Stimulated activated CD8-positive, alpha-beta memory T cell treated with anti-CD3 and anti-CD28 coated beads, Interleukin-7, amount 100 ng/mL, for 4 hours (primary cell): Measurements from ENCODE around the gene CEMIP2.

Source experiments
- DNase-seq, 2 donors: peaks; one replicate each; pipeline ENCODE4 v3.0.0-alpha.2; 2020; ENCODE audit warnings: low read depth in 2 of 2

The CEMIP2 gene

DNA sequence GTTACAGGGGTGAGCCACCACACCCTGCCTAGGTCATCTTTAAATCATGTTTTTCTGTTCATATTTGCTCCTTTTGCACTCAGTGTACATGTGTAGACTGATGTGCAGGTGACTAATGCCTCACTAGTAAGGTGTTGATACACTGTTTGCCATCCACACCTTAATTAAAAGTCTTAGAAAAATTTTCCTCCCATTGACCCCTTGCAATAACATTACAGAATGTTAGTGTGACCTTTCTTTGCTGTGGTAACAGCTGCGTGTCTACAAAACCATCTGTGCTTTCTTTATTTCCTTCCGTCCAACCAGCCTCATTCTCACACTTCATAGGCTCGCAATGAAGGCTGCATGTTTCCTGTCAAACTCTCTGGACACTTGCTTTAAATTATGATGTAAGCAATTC lies 6.6 kb upstream of the CEMIP2 start:
- DNase-seq: no peak

DNA sequence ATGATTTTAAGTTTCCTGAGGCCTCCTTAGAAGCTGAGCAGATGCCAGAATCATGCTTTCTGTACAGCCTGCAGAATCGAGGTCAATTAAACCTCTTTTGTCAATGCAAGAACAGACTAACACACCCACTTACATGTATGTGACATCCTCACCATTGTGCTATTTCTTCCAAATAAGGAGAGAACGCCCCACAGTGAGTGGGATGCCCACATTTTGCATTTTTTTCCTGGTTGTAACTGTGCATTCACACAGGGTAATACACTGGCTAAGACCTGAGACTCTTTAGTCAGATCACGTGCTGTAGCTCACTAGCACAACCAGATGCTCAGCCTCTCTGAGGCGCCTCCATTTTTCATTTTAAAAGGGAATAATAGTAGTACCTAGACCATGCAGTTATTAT lies 4.4 kb upstream of the CEMIP2 start:
- DNase-seq: no peak

DNA sequence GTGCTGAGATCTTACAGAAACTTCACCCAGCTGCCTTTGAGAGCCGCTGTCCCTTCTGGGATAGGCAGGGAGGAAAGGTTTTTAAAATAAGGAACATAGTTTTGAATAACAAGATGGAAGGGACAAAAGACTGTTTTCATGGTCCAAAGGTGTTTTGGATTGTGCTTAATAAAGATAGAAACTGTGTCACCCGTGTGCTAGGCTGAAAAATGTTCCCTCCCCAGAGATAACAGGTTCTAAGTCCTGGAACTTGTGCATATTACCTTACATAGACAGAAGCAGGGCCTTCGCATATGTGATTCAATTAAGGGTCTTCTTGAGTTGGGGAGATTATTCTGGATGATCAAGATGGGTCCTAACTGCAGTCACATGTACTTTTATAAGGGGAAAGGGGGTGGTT lies 1.9 kb upstream of the CEMIP2 start:
- DNase-seq: no peak

DNA sequence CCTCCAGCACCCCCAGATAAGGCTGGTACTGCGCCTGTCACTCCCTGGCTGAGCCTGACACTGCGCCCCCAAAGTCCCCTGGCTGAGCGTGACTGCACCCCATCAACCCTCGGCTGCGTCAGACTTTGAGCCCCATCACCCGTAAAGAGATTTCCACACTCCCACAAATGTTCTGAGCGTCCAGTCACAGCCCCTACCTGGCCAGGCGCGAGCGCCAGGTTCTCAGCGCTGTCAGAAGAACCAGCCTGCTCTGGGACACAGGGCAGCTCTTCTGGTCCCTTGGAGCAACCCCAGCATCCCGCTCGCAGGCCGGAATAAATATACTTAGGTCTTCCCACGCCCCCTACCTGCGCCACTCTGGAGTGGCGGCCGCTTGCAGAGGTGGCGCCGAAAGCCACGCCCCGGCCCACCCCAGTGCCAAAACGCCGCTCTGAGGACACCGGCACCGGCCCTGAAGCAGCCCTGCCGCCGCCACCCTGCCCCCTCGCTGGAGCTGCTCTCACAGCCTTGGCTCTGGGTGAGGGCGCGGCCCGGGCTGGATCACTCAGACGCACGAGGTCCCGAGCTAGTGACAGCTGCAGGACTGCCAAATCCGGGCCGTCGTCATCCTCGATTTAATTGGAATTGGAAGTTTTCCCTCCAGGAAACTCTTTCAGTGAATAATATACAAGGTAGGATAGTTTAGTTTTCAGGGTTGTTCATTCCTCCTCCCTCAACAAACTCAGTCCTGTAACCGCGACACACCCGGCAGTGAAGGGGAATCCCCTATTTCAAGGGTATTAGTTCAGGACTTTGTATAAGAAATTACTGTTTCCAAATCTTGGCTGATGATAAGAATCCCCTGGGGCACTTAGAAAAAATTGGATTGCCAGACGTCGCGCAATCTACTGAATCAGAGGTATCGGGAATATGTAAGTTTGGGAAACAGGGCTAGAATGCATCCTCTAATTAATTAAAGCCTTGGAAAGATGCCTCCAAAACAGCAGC lies 1.2 kb upstream of the CEMIP2 start:
- DNase-seq: peak; percentile 43 to 67

DNA sequence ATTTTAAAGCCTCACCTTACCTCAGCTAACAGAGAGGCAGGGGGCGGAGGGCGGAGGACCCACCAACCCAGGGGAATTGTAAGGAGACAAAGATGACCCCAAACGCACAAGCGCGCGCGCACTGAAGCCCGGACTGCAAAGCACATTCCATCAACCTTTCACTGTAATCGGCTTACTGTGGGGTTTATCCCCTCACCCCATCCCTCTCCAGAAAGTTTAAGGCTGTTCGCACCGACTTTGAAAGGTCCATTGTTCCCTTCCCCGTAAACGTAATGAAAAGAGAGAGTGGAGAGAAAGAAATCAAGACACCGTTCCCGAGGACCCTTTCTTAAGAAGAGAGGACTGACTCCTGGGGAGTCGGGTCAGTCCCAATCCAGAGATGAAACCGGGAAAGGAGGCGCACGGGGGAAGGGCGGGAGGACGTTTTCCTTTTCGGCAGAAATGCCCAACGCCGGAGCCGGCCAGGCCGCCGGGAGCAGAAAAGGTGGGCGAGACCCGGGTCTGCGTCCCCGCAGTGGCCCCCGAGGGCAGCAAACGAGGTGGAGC lies 464 bp downstream of the CEMIP2 start:
- DNase-seq: no peak

DNA sequence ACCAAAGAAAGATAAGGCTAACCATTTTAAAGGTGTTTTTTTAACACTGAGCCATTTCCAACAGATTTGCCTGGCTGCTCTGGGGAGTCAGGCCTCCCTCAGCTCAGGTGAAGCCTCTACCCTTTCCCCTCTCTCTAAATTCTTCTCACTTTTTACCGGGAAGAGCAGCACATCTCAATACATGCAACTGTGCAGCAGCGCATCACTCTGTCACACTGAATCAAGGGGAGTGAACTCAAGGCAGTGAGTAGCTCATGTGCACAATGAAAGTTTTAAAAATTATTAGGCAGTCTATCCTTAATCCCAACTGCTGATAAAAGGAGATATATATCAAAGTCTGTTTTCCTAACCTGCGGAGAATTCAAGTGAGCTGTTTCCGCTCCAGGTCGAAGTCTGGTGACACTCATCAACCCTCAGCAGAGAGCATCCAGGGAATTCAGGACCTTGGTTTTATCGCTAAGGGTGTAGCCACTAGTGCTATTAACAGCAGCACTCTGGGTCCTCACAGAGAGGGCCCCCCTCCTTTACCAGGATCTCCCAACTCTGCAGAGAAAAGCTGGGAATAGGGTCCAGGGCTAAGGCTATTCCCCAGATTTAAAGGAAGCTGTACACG lies 1.0 kb downstream of the CEMIP2 start:
- no peak for DNase-seq

DNA sequence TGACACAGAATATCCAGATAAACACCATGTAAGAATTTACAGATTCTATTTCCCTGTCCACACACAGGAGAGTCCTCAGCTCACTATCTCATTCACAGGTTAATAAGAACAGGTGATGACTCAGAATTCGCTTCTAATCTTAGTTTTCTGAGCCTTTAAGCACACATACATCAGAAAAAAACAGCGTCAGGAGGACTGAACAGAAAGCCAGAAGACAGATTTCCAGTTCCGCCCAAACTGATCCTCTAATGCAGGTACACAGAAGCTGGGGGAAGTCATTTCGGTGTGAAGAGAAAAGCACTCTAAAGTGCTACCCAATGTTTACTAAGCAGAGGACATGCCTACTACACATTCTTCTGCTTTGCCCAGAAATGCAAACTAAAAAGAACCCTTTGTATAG lies 1.6 kb downstream of the CEMIP2 start:
- no peak for DNase-seq

DNA sequence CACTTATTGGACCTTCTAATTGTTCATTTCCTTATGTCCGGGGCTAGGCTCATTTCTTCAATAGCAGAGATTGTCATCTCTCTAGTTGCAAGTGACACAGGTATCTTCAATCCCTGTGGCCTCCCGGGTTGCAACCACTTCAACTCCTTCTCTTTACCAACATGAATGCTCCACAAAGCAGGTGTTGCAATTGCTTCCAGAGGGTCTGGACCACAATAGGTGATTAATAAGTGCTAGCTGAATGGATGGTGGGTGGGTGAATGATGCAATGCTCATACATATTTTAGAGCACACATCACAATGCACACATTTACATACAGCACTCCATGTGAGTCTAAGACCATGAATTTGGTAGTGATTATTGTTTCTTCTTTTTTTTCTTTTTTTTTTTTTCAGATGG lies 2.6 kb downstream of the CEMIP2 start:
- no peak for DNase-seq

DNA sequence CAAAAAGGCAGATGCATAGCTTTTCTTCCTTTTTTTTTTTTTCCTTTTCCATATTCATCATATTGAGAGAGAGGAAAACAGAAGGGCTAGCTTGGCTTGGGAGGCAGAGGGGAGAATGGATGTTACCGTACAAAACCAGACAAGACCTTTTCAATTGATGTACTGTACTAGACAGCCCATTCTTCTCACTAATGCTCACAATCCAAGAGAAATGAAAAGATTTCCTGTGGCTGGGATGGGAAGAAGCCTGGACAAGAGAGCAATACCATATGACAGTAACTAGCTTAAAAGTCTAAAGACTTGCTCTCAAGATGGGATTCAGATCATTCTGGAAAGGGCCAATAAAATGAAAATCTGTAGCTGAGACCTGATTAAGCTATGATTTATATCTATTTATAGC lies 3.4 kb downstream of the CEMIP2 start:
- no peak for DNase-seq

DNA sequence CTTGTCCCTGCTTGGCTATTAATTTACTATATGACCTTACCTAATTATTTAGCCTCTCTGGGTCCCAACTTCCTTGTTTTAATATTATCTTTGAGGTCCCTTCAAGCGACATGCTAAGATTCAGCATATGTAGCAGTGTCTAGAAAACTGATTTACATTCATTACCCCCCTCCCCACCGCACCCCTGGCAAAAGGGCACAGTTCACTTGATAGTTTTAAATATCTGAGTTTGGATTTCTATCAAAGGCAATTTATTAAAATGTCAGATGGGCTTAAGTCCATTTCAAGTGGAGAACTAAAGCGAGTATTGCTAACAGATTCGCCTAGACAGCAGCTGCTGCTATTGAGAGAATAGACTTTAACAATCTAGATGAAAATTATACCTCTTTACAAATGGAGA lies 3.9 kb downstream of the CEMIP2 start:
- no peak for DNase-seq

DNA sequence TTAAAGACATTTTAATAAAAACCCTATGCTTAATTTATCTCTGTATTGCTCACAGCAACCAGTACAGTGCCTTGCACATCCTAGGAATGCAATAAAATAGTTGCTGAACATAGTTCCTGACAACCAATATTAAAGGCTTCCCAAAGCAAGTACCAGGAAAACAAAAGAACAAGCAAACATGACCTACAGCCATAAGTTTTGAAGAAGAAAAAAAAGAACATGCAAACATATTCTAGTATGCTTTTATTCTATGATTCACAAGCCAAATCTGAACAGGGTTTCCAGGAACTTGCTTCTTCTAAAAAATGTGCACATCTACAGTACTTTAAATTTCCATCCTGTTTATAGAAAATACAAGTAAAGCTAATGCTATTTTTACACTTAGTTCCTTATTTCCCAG lies 4.5 kb downstream of the CEMIP2 start:
- DNase-seq: no peak

DNA sequence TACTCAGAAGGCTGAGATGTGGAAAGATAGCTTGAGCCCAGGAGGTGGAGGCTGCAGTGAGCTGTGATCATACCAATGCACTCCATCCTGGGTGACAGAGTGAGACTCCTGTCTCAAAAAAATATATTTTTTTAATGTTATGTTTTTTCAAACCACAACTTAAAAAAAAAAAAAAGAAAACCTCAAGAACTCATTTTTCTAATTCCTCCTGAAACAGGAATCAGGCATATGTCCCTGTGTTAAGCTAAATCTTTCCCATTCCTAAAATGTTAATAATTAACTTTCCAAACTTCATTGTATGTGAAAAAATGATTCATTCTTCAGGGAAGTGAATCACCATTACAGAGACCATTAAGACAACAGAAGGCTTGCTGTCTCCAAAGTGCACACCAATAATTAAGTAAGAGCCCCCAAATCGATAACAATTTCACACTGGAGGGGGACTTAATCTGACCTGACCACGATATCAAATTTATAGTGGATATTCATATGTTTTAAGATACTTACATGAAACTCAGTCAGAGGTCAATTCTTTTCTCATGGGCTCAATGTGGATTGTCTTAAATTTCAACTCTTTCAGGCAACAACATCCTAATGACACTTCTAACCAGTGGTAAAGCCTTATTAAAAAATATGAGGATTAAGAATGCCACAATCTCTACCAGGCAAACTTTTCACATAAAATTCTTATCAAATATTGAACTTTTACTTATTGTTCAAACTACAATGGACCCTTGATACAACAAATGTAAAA lies 5.2 kb downstream of the CEMIP2 start:
- no peak for DNase-seq

DNA sequence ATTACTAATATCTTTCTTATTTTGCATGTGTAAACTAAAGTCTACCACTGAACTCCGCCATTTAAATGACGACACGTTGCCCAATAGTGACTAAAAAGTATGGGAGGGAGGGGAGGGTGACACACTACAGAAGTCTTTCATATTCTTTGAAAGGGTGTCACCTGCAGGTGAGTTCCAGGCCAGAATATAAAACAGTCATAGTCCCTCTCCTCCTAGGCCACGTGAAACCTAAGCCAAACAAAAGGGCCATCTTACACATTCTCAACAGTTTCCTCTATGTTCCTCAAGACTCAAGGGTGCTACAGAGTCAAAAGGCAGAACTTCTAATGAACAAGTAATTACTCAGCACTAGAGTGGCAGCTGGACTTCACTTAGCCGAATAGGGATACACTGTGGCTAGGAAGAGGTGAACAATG lies 6.4 kb downstream of the CEMIP2 start:
- DNase-seq: no peak

DNA sequence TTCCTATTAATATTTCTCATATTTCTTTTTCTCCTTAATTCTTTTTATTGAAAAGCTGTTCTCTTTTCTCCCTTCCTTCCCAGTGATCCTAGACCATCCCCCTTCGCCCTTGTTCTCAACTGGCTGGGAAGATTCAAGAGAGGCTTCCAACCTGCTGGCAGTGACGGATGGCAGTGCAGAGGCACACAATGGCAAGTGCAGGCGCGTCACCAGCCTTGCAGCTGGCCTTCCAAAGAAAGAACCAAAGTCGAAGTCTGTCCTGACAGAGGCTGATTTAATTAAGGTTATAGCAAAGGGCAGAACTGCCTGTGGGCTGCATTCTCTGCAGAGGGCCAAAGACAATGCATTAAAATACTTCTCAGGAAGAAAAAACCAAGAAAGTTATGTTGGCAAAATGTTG lies 7.4 kb downstream of the CEMIP2 start:
- no peak for DNase-seq

DNA sequence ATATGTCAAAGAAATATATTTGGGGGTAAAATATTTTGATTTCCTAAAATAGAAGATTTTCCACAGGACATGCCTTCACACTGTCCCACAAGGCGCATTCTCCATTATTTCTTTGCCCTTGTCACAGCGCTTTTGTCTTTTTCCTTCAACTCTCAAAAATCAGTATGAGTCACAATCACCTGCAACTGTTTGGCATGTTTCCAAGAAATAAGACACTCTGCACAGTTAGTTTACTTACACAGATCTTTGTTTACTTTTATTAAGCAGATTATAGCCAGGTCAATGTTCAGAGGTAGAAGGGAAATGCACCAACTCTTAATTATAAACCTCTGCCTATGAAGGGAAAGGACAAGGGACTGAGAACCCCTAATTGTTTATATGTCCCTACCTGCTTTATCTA lies 9.5 kb downstream of the CEMIP2 start:
- DNase-seq: no peak

DNA sequence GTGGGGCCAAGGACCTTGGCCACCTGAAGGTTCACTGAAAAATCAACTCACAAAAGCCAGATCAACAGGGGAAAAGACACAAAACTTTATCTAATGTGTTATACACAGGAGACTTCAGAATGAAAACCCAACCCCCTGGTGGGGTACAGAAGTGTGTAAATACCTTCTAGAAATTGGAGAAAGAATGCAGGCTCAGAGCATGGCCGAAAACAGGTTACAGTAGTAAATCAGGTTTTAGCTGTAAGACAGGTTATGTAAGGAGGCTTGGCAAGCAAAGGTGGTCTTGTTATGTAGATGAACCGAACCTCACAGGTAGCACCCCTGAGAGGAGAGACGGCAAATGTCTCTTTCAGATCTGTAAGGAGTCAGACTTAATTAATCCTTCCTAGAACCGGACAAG lies 10.0 kb downstream of the CEMIP2 start:
- no peak for DNase-seq

DNA sequence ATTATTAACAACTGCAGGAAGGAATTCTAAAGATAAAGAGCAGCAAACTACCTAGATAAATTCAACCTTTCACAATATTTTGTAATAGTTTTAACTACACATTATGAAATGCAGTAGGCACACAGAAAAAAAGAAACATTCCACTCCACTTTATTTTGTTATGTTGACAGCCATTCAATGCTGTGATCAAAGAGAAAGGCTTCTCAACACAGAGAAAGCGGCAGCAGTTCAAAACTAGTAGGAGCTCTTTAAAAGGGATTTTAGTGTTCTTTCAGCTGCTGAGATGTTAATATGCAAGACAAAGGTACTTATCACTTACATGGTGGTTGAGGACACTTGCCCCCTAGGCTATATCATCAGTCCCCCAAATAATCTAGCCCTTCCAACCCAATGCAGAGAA lies 11.6 kb downstream of the CEMIP2 start:
- DNase-seq: no peak

DNA sequence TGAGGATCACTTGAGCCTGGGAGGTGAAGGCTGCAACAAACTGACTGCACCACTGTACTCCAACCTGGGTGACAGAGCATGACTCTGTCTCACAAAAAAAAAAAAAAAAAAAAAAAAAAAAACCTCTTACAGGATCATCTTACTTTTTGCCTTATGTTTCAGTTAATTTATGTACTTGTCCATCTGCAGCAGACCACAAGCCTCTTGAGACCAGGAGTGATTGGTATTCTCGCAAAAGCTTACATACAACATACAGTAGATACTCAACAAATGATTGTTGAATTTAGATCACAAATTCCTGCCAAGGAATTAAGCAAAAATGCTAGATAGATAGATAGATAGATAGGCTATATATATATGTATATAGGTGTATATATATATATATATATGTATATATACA lies 12.4 kb downstream of the CEMIP2 start:
- no peak for DNase-seq

DNA sequence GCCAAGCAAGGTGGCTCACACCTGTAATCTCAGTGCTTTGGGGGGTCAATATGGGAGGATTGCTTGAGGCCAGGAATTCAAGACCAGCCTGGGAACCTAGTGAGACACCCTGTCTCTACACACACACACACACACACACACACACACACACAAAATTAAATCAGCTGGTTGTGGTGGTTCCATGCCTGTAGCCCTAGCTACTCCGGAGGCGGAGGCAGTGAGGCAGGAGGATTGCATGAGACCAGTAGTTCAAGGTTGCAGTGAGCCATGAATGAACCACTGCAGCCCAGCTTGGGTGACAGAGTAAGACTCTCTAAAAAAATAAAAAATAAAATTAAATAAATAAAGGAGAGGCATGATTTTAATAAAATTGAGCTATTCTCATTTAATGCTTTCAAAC lies 13.1 kb downstream of the CEMIP2 start:
- DNase-seq: no peak

DNA sequence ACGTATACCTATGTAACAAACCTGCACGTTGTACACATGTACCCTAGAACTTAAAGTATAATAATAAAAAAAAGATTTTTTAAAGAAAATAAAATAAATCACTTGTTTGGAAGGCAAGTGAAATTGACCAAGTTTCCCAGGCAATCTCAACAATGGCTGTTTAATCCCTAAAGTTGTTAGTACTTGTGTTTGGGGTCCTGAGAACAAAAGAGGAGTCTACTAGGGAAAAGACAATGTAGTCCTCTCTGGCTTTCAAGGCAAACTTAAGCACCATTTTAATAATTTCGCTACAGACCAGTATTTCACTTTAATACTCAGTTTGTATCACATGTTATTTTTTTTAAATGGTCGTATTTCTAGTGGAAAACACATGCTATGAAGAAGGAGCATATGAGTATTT lies 14.2 kb downstream of the CEMIP2 start:
- DNase-seq: no peak

DNA sequence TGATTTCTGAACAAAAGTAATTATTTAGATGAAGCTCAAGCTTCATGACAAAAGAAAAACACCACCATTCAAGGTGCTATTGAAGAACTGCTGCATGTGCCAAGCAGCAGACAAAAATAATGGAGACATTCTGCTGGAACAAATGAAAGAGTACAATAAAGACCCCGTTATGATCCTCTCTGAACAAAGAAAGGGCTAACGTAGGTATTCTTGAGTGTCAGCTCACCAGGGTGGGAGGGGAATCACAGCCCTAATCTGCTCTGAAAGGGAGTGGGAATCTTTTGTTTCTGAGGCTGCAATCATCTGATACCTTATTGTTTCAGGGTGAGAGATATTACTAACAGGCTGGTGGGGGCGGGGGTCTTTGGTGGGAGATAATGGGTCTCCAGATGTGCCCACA lies 15.4 kb downstream of the CEMIP2 start:
- no peak for DNase-seq

DNA sequence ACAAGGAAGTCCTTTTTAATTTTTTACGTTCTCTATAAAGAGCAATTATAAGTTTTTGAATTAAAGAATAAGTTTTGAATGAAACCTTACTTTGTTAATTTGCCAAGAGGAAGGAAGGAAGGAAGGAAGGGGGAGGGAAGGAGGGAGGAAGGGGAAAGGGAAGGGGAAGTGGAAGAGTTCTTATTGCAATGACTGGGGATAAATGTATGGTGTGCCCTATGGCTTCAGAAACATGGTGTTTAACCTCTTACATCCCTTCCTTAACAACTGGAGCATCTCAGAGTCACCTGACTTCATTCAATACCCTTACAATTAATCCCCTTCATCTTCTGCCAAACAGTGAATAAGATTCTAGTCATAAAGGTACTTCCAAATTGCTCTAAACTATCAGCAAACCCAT lies 16.0 kb downstream of the CEMIP2 start:
- no peak for DNase-seq
